ENCODE data around the gene ADARB2.

Gene ADARB2

GRCh38 chr10:1485357-1485756 is 252.0 kb downstream of the ADARB2 start:
- no peak overlapping the region for H3K4me3 ChIP-seq (ENCODE audit: low read depth in 1 of 2, low read length in 1 of 2)
- H3K9me3 ChIP-seq = no peaks in the 10 kb centered on the region
- H3K4me1 ChIP-seq (ENCODE audit: control insufficient read depth in 1 of 2, insufficient read depth in 1 of 2, low read depth in 1 of 2, low read length in 1 of 2) = no peaks in the 10 kb centered on the region
- no peak overlapping the region for H3K27ac ChIP-seq
- TF ChIP-seq, protein P1, sequence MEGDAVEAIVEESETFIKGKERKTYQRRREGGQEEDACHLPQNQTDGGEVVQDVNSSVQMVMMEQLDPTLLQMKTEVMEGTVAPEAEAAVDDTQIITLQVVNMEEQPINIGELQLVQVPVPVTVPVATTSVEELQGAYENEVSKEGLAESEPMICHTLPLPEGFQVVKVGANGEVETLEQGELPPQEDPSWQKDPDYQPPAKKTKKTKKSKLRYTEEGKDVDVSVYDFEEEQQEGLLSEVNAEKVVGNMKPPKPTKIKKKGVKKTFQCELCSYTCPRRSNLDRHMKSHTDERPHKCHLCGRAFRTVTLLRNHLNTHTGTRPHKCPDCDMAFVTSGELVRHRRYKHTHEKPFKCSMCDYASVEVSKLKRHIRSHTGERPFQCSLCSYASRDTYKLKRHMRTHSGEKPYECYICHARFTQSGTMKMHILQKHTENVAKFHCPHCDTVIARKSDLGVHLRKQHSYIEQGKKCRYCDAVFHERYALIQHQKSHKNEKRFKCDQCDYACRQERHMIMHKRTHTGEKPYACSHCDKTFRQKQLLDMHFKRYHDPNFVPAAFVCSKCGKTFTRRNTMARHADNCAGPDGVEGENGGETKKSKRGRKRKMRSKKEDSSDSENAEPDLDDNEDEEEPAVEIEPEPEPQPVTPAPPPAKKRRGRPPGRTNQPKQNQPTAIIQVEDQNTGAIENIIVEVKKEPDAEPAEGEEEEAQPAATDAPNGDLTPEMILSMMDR (IDR thresholded peaks at IDR 0.05) = no peak
- H3K27me3 ChIP-seq = no peaks in the 10 kb centered on the region
- H3K36me3 ChIP-seq = no peaks in the 10 kb centered on the region

GRCh38 chr10:1483826-1484225 is 253.5 kb downstream of the ADARB2 start:
- TF ChIP-seq, protein P1 (IDR thresholded peaks at IDR 0.05) = no peak

GRCh38 chr10:1483246-1483645 is 254.1 kb downstream of the ADARB2 start:
- no peak overlapping the region for H3K27ac ChIP-seq
- no peaks in the 10 kb centered on the region for H3K4me1 ChIP-seq (ENCODE audit: control insufficient read depth in 1 of 2, insufficient read depth in 1 of 2, low read depth in 1 of 2, low read length in 1 of 2)
- TF ChIP-seq, protein P1 (IDR thresholded peaks at IDR 0.05) = no peak
- no peaks in the 10 kb centered on the region for H3K36me3 ChIP-seq
- H3K9me3 ChIP-seq = no peaks in the 10 kb centered on the region
- H3K4me3 ChIP-seq (ENCODE audit: low read depth in 1 of 2, low read length in 1 of 2) = no peak overlapping the region
- no peaks in the 10 kb centered on the region for H3K27me3 ChIP-seq

More at GRCh38 chr10:1483826-1484225, 253.5 kb downstream of the ADARB2 start:
- H3K9me3 ChIP-seq = no peaks in the 10 kb centered on the region
- no peak overlapping the region for H3K27ac ChIP-seq
- no peaks in the 10 kb centered on the region for H3K27me3 ChIP-seq
- H3K4me1 ChIP-seq (ENCODE audit: control insufficient read depth in 1 of 2, insufficient read depth in 1 of 2, low read depth in 1 of 2, low read length in 1 of 2) = no peaks in the 10 kb centered on the region
- H3K36me3 ChIP-seq = no peaks in the 10 kb centered on the region
- H3K4me3 ChIP-seq (ENCODE audit: low read depth in 1 of 2, low read length in 1 of 2) = no peak overlapping the region

GRCh38 chr10:1477578-1477977 is 259.7 kb downstream of the ADARB2 start:
- Histone ChIP-seq H3K27me3 (peaks cover 14% of the 10 kb centered on the region), H3K9me3 (no peaks in the 10 kb centered on the region)
- TF ChIP-seq, protein P1 (IDR thresholded peaks at IDR 0.05) = no peak

GRCh38 chr10:1476455-1476803 is 260.9 kb downstream of the ADARB2 start:
- H3K9me3 ChIP-seq = no peaks in the 10 kb centered on the region
- H3K36me3 ChIP-seq = no peaks in the 10 kb centered on the region
- no peak overlapping the region for H3K4me3 ChIP-seq (ENCODE audit: low read depth in 1 of 2, low read length in 1 of 2)
- TF ChIP-seq, protein P1 (IDR thresholded peaks at IDR 0.05) = no peak
- H3K27ac ChIP-seq = no peak overlapping the region
- H3K27me3 ChIP-seq = peaks cover 14% of the 10 kb centered on the region
- no peaks in the 10 kb centered on the region for H3K4me1 ChIP-seq (ENCODE audit: control insufficient read depth in 1 of 2, insufficient read depth in 1 of 2, low read depth in 1 of 2, low read length in 1 of 2)

More at GRCh38 chr10:1477578-1477977, 259.7 kb downstream of the ADARB2 start:
- Histone ChIP-seq H3K36me3 (no peaks in the 10 kb centered on the region), H3K4me1 (ENCODE audit: control insufficient read depth in 1 of 2, insufficient read depth in 1 of 2, low read depth in 1 of 2, low read length in 1 of 2) (no peaks in the 10 kb centered on the region), H3K27ac (no peak overlapping the region), H3K4me3 (ENCODE audit: low read depth in 1 of 2, low read length in 1 of 2) (no peak overlapping the region)
